ENCODE data around the gene EGFLAM. TPM values are rescaled to one million over a fixed set of nuclear protein-coding genes. Genes with fewer than 3 reads are reported as not detected.
A peak's percentile ranks its signal among the peaks of the same experiment; 100 is the strongest.

Gene EGFLAM
- total and polyA plus RNA-seq, 9 of the 15 experiments (the other 6 are each of a cell fraction or from before 2014, with no cell fraction given), result 0.09 to 2.5 (median 1.0) TPM

DNA sequence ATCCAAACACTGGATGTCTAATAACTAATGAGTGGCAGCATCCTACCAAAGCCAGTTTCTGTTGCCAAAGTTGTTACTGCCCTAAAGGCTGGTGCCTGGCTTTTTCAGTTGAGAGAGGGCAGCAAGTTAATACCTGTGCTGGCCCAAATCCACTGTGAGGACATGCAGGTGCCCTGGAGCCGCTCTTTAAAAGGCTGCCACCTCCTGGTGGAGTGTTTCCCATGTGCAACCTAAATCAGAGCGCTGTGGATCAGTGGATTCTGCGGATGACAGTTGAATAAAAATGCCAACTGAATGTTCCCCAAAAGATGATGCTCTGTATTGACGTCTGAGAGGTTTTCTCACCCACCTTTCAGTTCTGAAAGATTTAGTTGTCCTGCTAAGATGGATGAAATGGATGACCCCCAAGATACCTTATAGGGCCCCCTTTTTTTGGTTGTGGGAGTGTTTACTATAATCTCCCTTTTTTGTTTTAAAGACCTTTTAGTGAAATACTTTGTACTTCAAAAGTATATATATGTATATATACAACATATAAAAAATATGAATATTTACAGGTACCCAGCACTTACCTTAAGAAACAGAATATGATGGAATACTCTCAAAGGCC, 146.4 kb downstream of the EGFLAM start:
- DNase-seq (ENCODE audit: extremely low read depth in 1 of 4, low spot score in 3 of 4), result peak in 2 of 4 experiments; percentile 43 to 53
- H4K20me1 ChIP-seq (replicated peaks; ENCODE audit: control insufficient read depth, insufficient read depth, low read length), result no peaks in the 10 kb centered on the region
- WGBS (ENCODE audit: insufficient coverage, low coverage, missing lambda C conversion rate), result 0% methylated on average over 4 of the region's 4 CpGs
- ChIA-PET CTCF (ENCODE audit: low intra/inter-chr PET ratio) (interaction anchor here (0.8 to 1.2 kb wide), 2 partner anchors 22 to 196 kb away, joined by 4 read pairs; no protein-coding TSS in a partner anchor), POLR2A (no interaction called here)
- no peaks in the 10 kb centered on the region for H3K9me1 ChIP-seq (ENCODE audit: control insufficient read depth, insufficient read depth, low read length)
- intact Hi-C loops (cut with micrococcal nuclease), result loop anchor here (1.0 to 2.0 kb wide), 3 partner anchors 22 to 196 kb away; no protein-coding TSS in a partner anchor
- H3K9me3 ChIP-seq (replicated peaks; ENCODE audit: control insufficient read depth, insufficient read depth, low read depth, low read length), result no peaks in the 10 kb centered on the region
- peak; percentile 66 for FAIRE-seq
- no peaks in the 10 kb centered on the region for H3K36me3 ChIP-seq (ENCODE audit: control insufficient read depth, insufficient read depth, low read length)
- H3K27me3 ChIP-seq (ENCODE audit: control insufficient read depth in 2 of 2, insufficient read depth in 2 of 2, low read length in 2 of 2), result peaks cover 11 to 16% of the 10 kb centered on the region in 2 experiments
- in situ Hi-C loops (cut with MboI), result no loop called here
- H3K4me3 ChIP-seq, result no peak overlapping the region
- no peaks in the 10 kb centered on the region for H3K79me2 ChIP-seq (ENCODE audit: control insufficient read depth, insufficient read depth, low read length)
- ATAC-seq, result peak; percentile 90
- H3K27ac ChIP-seq (ENCODE audit: extremely low read depth, low read depth, low read length), result no peak overlapping the region
- no peak overlapping the region for H3K4me2 ChIP-seq (ENCODE audit: insufficient read depth, low read length)
- H3K9ac ChIP-seq (ENCODE audit: insufficient read depth in 1 of 2, low read depth in 2 of 2, low read length in 2 of 2), result no peak overlapping the region
- H3K4me1 ChIP-seq (replicated peaks in 1 of 2; ENCODE audit: control insufficient read depth in 2 of 2, insufficient read depth in 2 of 2, low read length in 2 of 2), result no peaks in the 10 kb centered on the region
- BruUV-seq (replicated peaks), result no TSS peak
- no peak overlapping the region for H2AFZ ChIP-seq (ENCODE audit: low read depth, low read length)
- TF ChIP-seq SMC3 (conservative IDR thresholded peaks at IDR 0.05; ENCODE audit: insufficient read depth, low read depth, low read length) (peak; percentile 63), RAD21 (CRISPR knock-in tag; conservative IDR thresholded peaks at IDR 0.05 in 1 of 2, IDR thresholded peaks at IDR 0.05 in 1 of 2) (peak; percentile 38 to 65), HCFC1 (IDR thresholded peaks at IDR 0.05; ENCODE audit: low read depth, low read length) (0 out of 2 replicates have a peak, but pooled peaks have one; percentile 11), RCOR1 (IDR thresholded peaks at IDR 0.05; ENCODE audit: borderline replicate concordance in 1 of 2, low read depth in 2 of 2, low read length in 2 of 2) (0 out of 4 replicates have a peak, but pooled peaks of 1 of the 2 experiments have one; percentile 14)
- TF ChIP-seq, protein P1, sequence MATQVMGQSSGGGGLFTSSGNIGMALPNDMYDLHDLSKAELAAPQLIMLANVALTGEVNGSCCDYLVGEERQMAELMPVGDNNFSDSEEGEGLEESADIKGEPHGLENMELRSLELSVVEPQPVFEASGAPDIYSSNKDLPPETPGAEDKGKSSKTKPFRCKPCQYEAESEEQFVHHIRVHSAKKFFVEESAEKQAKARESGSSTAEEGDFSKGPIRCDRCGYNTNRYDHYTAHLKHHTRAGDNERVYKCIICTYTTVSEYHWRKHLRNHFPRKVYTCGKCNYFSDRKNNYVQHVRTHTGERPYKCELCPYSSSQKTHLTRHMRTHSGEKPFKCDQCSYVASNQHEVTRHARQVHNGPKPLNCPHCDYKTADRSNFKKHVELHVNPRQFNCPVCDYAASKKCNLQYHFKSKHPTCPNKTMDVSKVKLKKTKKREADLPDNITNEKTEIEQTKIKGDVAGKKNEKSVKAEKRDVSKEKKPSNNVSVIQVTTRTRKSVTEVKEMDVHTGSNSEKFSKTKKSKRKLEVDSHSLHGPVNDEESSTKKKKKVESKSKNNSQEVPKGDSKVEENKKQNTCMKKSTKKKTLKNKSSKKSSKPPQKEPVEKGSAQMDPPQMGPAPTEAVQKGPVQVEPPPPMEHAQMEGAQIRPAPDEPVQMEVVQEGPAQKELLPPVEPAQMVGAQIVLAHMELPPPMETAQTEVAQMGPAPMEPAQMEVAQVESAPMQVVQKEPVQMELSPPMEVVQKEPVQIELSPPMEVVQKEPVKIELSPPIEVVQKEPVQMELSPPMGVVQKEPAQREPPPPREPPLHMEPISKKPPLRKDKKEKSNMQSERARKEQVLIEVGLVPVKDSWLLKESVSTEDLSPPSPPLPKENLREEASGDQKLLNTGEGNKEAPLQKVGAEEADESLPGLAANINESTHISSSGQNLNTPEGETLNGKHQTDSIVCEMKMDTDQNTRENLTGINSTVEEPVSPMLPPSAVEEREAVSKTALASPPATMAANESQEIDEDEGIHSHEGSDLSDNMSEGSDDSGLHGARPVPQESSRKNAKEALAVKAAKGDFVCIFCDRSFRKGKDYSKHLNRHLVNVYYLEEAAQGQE (IDR thresholded peaks at IDR 0.05; ENCODE audit: borderline replicate concordance), result peak; percentile 70
- TF ChIP-seq, protein P1 (CRISPR knock-in tag; IDR thresholded peaks at IDR 0.05; ENCODE audit: low read depth), result no peak
- TF ChIP-seq, protein P2, sequence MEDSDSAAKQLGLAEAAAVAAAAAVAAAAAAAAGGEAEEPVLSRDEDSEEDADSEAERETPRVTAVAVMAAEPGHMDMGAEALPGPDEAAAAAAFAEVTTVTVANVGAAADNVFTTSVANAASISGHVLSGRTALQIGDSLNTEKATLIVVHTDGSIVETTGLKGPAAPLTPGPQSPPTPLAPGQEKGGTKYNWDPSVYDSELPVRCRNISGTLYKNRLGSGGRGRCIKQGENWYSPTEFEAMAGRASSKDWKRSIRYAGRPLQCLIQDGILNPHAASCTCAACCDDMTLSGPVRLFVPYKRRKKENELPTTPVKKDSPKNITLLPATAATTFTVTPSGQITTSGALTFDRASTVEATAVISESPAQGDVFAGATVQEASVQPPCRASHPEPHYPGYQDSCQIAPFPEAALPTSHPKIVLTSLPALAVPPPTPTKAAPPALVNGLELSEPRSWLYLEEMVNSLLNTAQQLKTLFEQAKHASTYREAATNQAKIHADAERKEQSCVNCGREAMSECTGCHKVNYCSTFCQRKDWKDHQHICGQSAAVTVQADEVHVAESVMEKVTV (CRISPR knock-in tag; IDR thresholded peaks at IDR 0.05), result 0 out of 2 replicates have a peak, but pooled peaks have one; percentile 23
- TF ChIP-seq, protein P3, sequence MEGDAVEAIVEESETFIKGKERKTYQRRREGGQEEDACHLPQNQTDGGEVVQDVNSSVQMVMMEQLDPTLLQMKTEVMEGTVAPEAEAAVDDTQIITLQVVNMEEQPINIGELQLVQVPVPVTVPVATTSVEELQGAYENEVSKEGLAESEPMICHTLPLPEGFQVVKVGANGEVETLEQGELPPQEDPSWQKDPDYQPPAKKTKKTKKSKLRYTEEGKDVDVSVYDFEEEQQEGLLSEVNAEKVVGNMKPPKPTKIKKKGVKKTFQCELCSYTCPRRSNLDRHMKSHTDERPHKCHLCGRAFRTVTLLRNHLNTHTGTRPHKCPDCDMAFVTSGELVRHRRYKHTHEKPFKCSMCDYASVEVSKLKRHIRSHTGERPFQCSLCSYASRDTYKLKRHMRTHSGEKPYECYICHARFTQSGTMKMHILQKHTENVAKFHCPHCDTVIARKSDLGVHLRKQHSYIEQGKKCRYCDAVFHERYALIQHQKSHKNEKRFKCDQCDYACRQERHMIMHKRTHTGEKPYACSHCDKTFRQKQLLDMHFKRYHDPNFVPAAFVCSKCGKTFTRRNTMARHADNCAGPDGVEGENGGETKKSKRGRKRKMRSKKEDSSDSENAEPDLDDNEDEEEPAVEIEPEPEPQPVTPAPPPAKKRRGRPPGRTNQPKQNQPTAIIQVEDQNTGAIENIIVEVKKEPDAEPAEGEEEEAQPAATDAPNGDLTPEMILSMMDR (IDR thresholded peaks at IDR 0.05 in 2 of 3, conservative IDR thresholded peaks at IDR 0.05 in 1 of 3; ENCODE audit: insufficient read depth in 2 of 3, low read depth in 1 of 3, low read length in 3 of 3), result peak; percentile 64 to 70 (median 66)

All from K562 (cell line).